ENCODE measurements around the gene LSAMP.

GRCh38 chr3:115885621-115886020 lies 559.7 kb downstream of the LSAMP start:
- TF ChIP-seq POLR2AphosphoS5 (IDR thresholded peaks at IDR 0.05; ENCODE audit: insufficient read depth, low read depth, low read length): no peak
- TF ChIP-seq CTCF (IDR thresholded peaks at IDR 0.05; ENCODE audit: extremely low read depth in 1 of 2, insufficient read depth in 1 of 2, low read depth in 1 of 2, low read length in 2 of 2): no peak
- TF ChIP-seq EZH2 (IDR thresholded peaks at IDR 0.05; ENCODE audit: borderline replicate concordance, low read depth, low read length, severe bottlenecking): no peak
- no peak for TF ChIP-seq POLR2A (IDR thresholded peaks at IDR 0.05; ENCODE audit: low read depth, low read length)
- TF ChIP-seq MAX (IDR thresholded peaks at IDR 0.05; ENCODE audit: insufficient read depth, insufficient read length): no peak
- TF ChIP-seq GATA2 (IDR thresholded peaks at IDR 0.05; ENCODE audit: insufficient read depth, insufficient read length, low read depth, low read length): no peak
- TF ChIP-seq JUN (IDR thresholded peaks at IDR 0.05; ENCODE audit: borderline replicate concordance, insufficient read depth, insufficient read length, low read depth): no peak
- TF ChIP-seq FOS (IDR thresholded peaks at IDR 0.05; ENCODE audit: borderline replicate concordance, insufficient read depth, low read length): no peak
- no peak for TF ChIP-seq MYC (IDR thresholded peaks at IDR 0.05; ENCODE audit: low read depth, low read length)
